OCI-M2 (cell line): ENCODE results near the gene AREL1.
"Not testable (repeated sequence)": the region's sequence is repeated elsewhere in the genome, so short reads cannot be mapped to it uniquely, and the experiment has no call there.

Experiments used
- DNase-seq: peaks from one replicate; lab custom pipeline; 2025; ENCODE audit not compliant: unreplicated experiment; lab: John Stamatoyannopoulos, UW

Gene AREL1

GRCh38 chr14:74712499-74713394 lies at the start of gene AREL1, which contains the start of gene FCF1:
AREL1 (minus strand) TSS chr14:74713080; CDS start chr14:74685615, 27,465 bp downstream.
FCF1 (plus strand) TSS chr14:74713144; CDS start chr14:74713198, 54 bp downstream.
- no peak for DNase-seq

GRCh38 chr14:74758505-74758904 lies 45.6 kb upstream of the AREL1 start:
- not testable (repeated sequence) for DNase-seq

- no peak for DNase-seq
Observed at GRCh38 chr14:74756326-74756725, 43.4 kb upstream of the AREL1 start.

GRCh38 chr14:74754899-74755298 lies 42.0 kb upstream of the AREL1 start:
- no peak for DNase-seq

- DNase-seq = no peak
Observed at GRCh38 chr14:74754157-74754556, 41.3 kb upstream of the AREL1 start.

- no peak for DNase-seq
Observed at GRCh38 chr14:74747237-74747636, 34.4 kb upstream of the AREL1 start.

- DNase-seq = no peak
Observed at GRCh38 chr14:74739293-74740030, 26.6 kb upstream of the AREL1 start.

- no peak for DNase-seq
Observed at GRCh38 chr14:74737753-74738325, 25.0 kb upstream of the AREL1 start.

- no peak for DNase-seq
Observed at GRCh38 chr14:74735125-74735524, 22.2 kb upstream of the AREL1 start.

GRCh38 chr14:74733221-74733620 lies 20.3 kb upstream of the AREL1 start:
- no peak for DNase-seq

GRCh38 chr14:74732387-74732786 lies 19.5 kb upstream of the AREL1 start:
- no peak for DNase-seq

GRCh38 chr14:74723134-74723533 lies 10.3 kb upstream of the AREL1 start:
- DNase-seq = no peak

GRCh38 chr14:74720526-74720925 lies 7.6 kb upstream of the AREL1 start:
- no peak for DNase-seq

- DNase-seq = no peak
Observed at GRCh38 chr14:74713395-74713735, 485 bp upstream of the AREL1 start.

- DNase-seq = no peak
Observed at GRCh38 chr14:74711651-74712050, 1.2 kb downstream of the AREL1 start.

GRCh38 chr14:74710480-74710879 lies 2.4 kb downstream of the AREL1 start:
- DNase-seq = no peak

- no peak for DNase-seq
Observed at GRCh38 chr14:74705613-74706500, 7.0 kb downstream of the AREL1 start.

GRCh38 chr14:74704656-74705055 lies 8.2 kb downstream of the AREL1 start:
- no peak for DNase-seq

GRCh38 chr14:74703043-74703442 lies 9.8 kb downstream of the AREL1 start:
- no peak for DNase-seq

- DNase-seq = no peak
Observed at GRCh38 chr14:74702293-74702692, 10.6 kb downstream of the AREL1 start.

GRCh38 chr14:74698465-74698864 lies 14.4 kb downstream of the AREL1 start:
- DNase-seq = no peak
